CD14-positive monocyte (primary cell): ENCODE results near the gene SNX9. TPM values are rescaled to one million over a fixed set of nuclear protein-coding genes. Genes with fewer than 3 reads are reported as not detected.

Source experiments
- DNase-seq, 3 donors: peaks; one replicate each; pipeline ENCODE4 v3.0.0-alpha.2; 2011 to 2022
- H2AFZ ChIP-seq: 2 replicates; pipeline ENCODE4 v1.6.0; 2012; ENCODE audit warnings: mild to moderate bottlenecking, low read depth, low read length, inconsistent platforms; ENCODE audit not compliant: insufficient read depth, poor library complexity, severe bottlenecking
- H3K27ac ChIP-seq, 2 donors: 1 replicate in 1 of 2; 2 replicates in 1 of 2; pipeline ENCODE4 v1.5.1; 2012 to 2013; ENCODE audit warnings: low read length in 2 of 2, control low read depth in 1 of 2, inconsistent platforms in 1 of 2, low read depth in 1 of 2, mild to moderate bottlenecking in 1 of 2
- H3K27me3 ChIP-seq, 2 donors: one replicate each; pipeline versions ENCODE4 v1.6.0 to v1.6.1; 2011 to 2013; ENCODE audit warnings: low read length in 2 of 2; ENCODE audit not compliant: control insufficient read depth in 2 of 2, insufficient read depth in 2 of 2
- H3K36me3 ChIP-seq, 2 donors: replicated peaks in 1 of 2; 1 replicate in 1 of 2; 2 replicates in 1 of 2; pipeline versions ENCODE4 v1.5.1 to v1.6.1; 2012 to 2013; ENCODE audit warnings: low read length in 2 of 2, control low read depth in 1 of 2, inconsistent platforms in 1 of 2, mild to moderate bottlenecking in 1 of 2; ENCODE audit not compliant: insufficient read depth in 2 of 2, control insufficient read depth in 1 of 2
- H3K4me1 ChIP-seq, 2 donors: 1 replicate in 1 of 2; 2 replicates in 1 of 2; pipeline versions ENCODE4 v1.5.1 to v1.6.1; 2012 to 2013; ENCODE audit warnings: low read length in 2 of 2, control low read depth in 1 of 2, inconsistent platforms in 1 of 2, mild to moderate bottlenecking in 1 of 2, moderate library complexity in 1 of 2; ENCODE audit not compliant: insufficient read depth in 2 of 2, control insufficient read depth in 1 of 2
- H3K4me2 ChIP-seq: replicated peaks from 2 replicates; pipeline ENCODE3; 2012; ENCODE audit warnings: low read length, moderate library complexity, mild to moderate bottlenecking; ENCODE audit not compliant: poor library complexity, severe bottlenecking; ENCODE audit errors: extremely low read depth
- H3K4me3 ChIP-seq, 3 experiments: fragments of 200-600 bp in 1 of 3; sonication (generic) in 1 of 3; replicated peaks in 1 of 3; 1 replicate in 2 of 3; 2 replicates in 1 of 3; pipeline ENCODE4 v1.5.1; 2011 to 2013; ENCODE audit warnings: low read length in 3 of 3, mild to moderate bottlenecking in 3 of 3, control low read depth in 2 of 3, low read depth in 2 of 3, inconsistent platforms in 1 of 3, moderate library complexity in 1 of 3
- H3K79me2 ChIP-seq: 2 replicates; pipeline ENCODE4 v1.6.0; 2012; ENCODE audit warnings: mild to moderate bottlenecking, control low read depth, inconsistent platforms, low read length, moderate library complexity; ENCODE audit not compliant: insufficient read depth
- H3K9ac ChIP-seq: 2 replicates; pipeline ENCODE4 v1.6.0; 2017; ENCODE audit warnings: low read length, mild to moderate bottlenecking; ENCODE audit not compliant: insufficient read depth, poor library complexity, severe bottlenecking
- H3K9me3 ChIP-seq, 2 donors: replicated peaks in 1 of 2; 1 replicate in 1 of 2; 2 replicates in 1 of 2; pipeline versions ENCODE4 v1.5.1 to v1.6.1; 2012 to 2013; ENCODE audit warnings: low read length in 2 of 2, control low read depth in 1 of 2; ENCODE audit not compliant: control insufficient read depth in 1 of 2, insufficient read depth in 1 of 2
- H4K20me1 ChIP-seq: 2 replicates; pipeline ENCODE4 v1.6.0; 2012; ENCODE audit warnings: mild to moderate bottlenecking, low read length, control low read depth, moderate library complexity; ENCODE audit not compliant: insufficient read depth
- H3K27ac Mint-ChIP-seq, 7 donors: one replicate each; pipeline ENCODE4 v1.8.0; 2020; ENCODE audit warnings: mild to moderate bottlenecking in 7 of 7, mixed read lengths in 7 of 7, moderate library complexity in 6 of 7, inconsistent platforms in 2 of 7
- H3K27me3 Mint-ChIP-seq, 3 donors: one replicate each; pipeline ENCODE4 v1.8.0; 2021 to 2022; ENCODE audit warnings: low read depth in 3 of 3, mild to moderate bottlenecking in 3 of 3, mixed read lengths in 3 of 3, moderate library complexity in 3 of 3, inconsistent platforms in 1 of 3
- H3K36me3 Mint-ChIP-seq, 2 donors: one replicate each; pipeline ENCODE4 v1.8.0; 2020; ENCODE audit warnings: mixed read lengths in 2 of 2, inconsistent platforms in 1 of 2, mild to moderate bottlenecking in 1 of 2
- H3K4me1 Mint-ChIP-seq: one replicate; pipeline ENCODE4 v1.8.0; 2020; ENCODE audit warnings: mild to moderate bottlenecking, mixed read lengths
- H3K4me3 Mint-ChIP-seq, 2 donors: one replicate each; pipeline ENCODE4 v1.8.0; 2020; ENCODE audit warnings: mild to moderate bottlenecking in 2 of 2, mixed read lengths in 2 of 2, moderate library complexity in 1 of 2
- H3K9me3 Mint-ChIP-seq, 7 donors: one replicate each; pipeline ENCODE4 v1.8.0; 2020 to 2022; ENCODE audit warnings: mixed read lengths in 7 of 7, mild to moderate bottlenecking in 6 of 7, moderate library complexity in 6 of 7, inconsistent platforms in 2 of 7
- WGBS: methylation state at CpG from one replicate; pipeline ENCODE4 v1.1.5; 2013; ENCODE audit warnings: missing lambda C conversion rate; ENCODE audit not compliant: insufficient coverage; 5-methylcytosine and 5-hydroxymethylcytosine counted together
- intact Hi-C, 2 donors: fragments of 100-400 bp; cut with micrococcal nuclease; formaldehyde crosslinking; loops; one replicate each; pipeline versions ENCODE4 v1.15.0 to v1.15.1; 2023
- polyA plus RNA-seq, 3 donors: library from polyadenylated mRNA; depleted of rRNA in 1 of 3; unstranded in 2 of 3; stranded (reverse) in 1 of 3; fragments of 300-500 nt in 2 of 3; fragments of >200 nt in 1 of 3; fragmentation: Illumina TruSeq in 2 of 3; gene quantifications; 1 replicate in 2 of 3; 2 replicates in 1 of 3; pipeline ENCODE4 v1.2.3, GENCODE V29; 2012 to 2021
- TF ChIP-seq, protein P1 (sequence below): fragments of 200-600 bp; IDR thresholded peaks from one replicate; pipeline ENCODE4 v1.8.0; 2022; ENCODE audit warnings: antibody characterized with exemption, mild to moderate bottlenecking

The SNX9 gene
- polyA plus RNA-seq, 3 donors = 5.5 to 8.1 (median 7.2) TPM

DNA sequence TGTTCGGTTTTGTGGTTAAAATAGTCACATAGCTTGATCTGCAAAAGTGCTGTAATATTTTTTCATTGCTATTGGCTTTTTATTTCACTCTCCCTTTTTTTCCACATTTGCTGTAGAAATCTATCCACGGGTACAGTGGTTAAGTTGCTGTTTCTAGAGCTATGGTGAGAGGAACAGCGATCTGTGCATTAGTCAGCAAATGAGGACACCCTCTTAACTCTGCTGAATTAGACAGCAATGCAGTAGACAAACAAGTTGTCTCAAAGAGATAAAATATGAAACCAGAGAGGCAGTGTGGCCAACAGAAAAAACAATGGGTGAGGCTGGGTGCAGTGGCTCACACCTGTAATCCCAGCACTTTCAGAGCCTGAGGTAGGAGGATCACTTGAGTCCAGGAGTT, 141.1 kb downstream of the SNX9 start:
- Mint-ChIP-seq H3K27ac (peak overlapping the region in 1 of 7 donors; percentile 11), H3K4me3 (peak overlapping the region; percentile 25 to 86), H3K27me3 (peaks cover 0 to 8% (median 2%) of the 10 kb centered on the region in 3 donors), H3K36me3 (no peaks in the 10 kb centered on the region), H3K4me1 (peaks cover 19% of the 10 kb centered on the region), H3K9me3 (peaks cover 6 to 23% (median 13%) of the 10 kb centered on the region in 7 donors)
- DNase-seq = no peak
- Histone ChIP-seq H3K9ac (no peak overlapping the region), H2AFZ (peak overlapping the region; percentile 50), H4K20me1 (no peaks in the 10 kb centered on the region), H3K4me1 (peaks cover 0 to 7% of the 10 kb centered on the region in 2 donors), H3K4me2 (peak overlapping the region; percentile 37), H3K79me2 (no peaks in the 10 kb centered on the region), H3K27ac (no peak overlapping the region), H3K36me3 (no peaks in the 10 kb centered on the region), H3K27me3 (no peaks in the 10 kb centered on the region), H3K4me3 (no peak overlapping the region), H3K9me3 (peaks cover 6 to 13% of the 10 kb centered on the region in 2 donors)
- TF ChIP-seq, protein P1, sequence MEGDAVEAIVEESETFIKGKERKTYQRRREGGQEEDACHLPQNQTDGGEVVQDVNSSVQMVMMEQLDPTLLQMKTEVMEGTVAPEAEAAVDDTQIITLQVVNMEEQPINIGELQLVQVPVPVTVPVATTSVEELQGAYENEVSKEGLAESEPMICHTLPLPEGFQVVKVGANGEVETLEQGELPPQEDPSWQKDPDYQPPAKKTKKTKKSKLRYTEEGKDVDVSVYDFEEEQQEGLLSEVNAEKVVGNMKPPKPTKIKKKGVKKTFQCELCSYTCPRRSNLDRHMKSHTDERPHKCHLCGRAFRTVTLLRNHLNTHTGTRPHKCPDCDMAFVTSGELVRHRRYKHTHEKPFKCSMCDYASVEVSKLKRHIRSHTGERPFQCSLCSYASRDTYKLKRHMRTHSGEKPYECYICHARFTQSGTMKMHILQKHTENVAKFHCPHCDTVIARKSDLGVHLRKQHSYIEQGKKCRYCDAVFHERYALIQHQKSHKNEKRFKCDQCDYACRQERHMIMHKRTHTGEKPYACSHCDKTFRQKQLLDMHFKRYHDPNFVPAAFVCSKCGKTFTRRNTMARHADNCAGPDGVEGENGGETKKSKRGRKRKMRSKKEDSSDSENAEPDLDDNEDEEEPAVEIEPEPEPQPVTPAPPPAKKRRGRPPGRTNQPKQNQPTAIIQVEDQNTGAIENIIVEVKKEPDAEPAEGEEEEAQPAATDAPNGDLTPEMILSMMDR = no peak
- intact Hi-C loops = no loop called here
- no CpG with 5 or more reads among the region's 3 CpGs for WGBS

DNA sequence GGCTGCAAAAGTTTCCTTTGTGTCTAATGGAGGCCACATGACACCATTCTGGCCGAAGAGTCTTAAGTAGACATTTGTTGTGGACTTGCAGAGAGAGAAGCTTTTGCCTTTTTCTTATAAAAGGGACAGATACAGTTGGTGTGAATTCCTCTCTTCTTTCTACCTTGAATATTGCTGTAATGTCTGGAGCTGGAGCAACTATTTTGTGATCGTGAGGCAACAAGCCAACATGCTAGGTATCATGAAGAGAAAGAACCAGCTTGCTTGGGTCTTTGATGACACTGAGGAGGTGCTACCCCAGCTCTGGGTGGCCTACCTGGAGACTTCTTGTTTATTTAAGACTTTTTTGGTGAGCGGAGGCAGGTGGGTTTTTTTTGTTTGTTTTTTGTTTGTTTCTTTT, 142.3 kb downstream of the SNX9 start:
- no peak overlapping the region for H3K4me3 Mint-ChIP-seq
- no peak overlapping the region for H3K4me3 ChIP-seq
- TF ChIP-seq, protein P1 = no peak
- WGBS = 100% methylated on average over 3 of the region's 3 CpGs
- no peaks in the 10 kb centered on the region for H3K27me3 ChIP-seq
- peaks cover 0 to 8% (median 2%) of the 10 kb centered on the region in 3 donors for H3K27me3 Mint-ChIP-seq
- H3K79me2 ChIP-seq = no peaks in the 10 kb centered on the region
- H3K9ac ChIP-seq = no peak overlapping the region
- H3K36me3 ChIP-seq = no peaks in the 10 kb centered on the region
- peaks cover 0 to 7% of the 10 kb centered on the region in 2 donors for H3K4me1 ChIP-seq
- H3K9me3 ChIP-seq = peaks cover 0 to 3% of the 10 kb centered on the region in 2 donors
- no peak for DNase-seq
- H3K36me3 Mint-ChIP-seq = no peaks in the 10 kb centered on the region
- H3K27ac Mint-ChIP-seq = no peak overlapping the region
- no peaks in the 10 kb centered on the region for H4K20me1 ChIP-seq
- H3K4me2 ChIP-seq = no peak overlapping the region
- no peak overlapping the region for H2AFZ ChIP-seq
- peaks cover 0 to 15% (median 2%) of the 10 kb centered on the region in 7 donors for H3K9me3 Mint-ChIP-seq
- H3K4me1 Mint-ChIP-seq = peaks cover 19% of the 10 kb centered on the region
- H3K27ac ChIP-seq = no peak overlapping the region
- intact Hi-C loops = no loop called here
